Right ventricle myocardium superior (tissue), 1 donor: Measurements from ENCODE around the gene OLIG2. TPM values are rescaled to one million over a fixed set of nuclear protein-coding genes. Genes with fewer than 3 reads are reported as not detected.

Experiments
- ATAC-seq: fragments of 200-7000 bp; cut with Tn5 transposase; one replicate; pipeline ENCODE4 v1.9.1; 2020; ENCODE audit warnings: mild to moderate bottlenecking; ENCODE audit not compliant: poor library complexity
- DNase-seq: peaks from one replicate; pipeline ENCODE4 v3.0.0-alpha.2; 2020
- intact Hi-C: fragments of 100-400 bp; cut with DNase I; formaldehyde crosslinking; loops from one replicate; pipeline ENCODE4 v1.11.2; 2022
- total RNA-seq: library from RNA; stranded (reverse); fragmentation: NEBNext Ultra II Directional; extraction: Animal tissue kit (Norgen Biotek cat#: 25700); gene quantifications from one replicate; pipeline ENCODE4 v1.2.1, GENCODE V29; 2021
- donor health status: DM: no; HTN: yes; CAD: no; lungs with severe emphysema.

OLIG2 gene
- total RNA-seq, 1 donor from 2014 or later = not detected

DNA sequence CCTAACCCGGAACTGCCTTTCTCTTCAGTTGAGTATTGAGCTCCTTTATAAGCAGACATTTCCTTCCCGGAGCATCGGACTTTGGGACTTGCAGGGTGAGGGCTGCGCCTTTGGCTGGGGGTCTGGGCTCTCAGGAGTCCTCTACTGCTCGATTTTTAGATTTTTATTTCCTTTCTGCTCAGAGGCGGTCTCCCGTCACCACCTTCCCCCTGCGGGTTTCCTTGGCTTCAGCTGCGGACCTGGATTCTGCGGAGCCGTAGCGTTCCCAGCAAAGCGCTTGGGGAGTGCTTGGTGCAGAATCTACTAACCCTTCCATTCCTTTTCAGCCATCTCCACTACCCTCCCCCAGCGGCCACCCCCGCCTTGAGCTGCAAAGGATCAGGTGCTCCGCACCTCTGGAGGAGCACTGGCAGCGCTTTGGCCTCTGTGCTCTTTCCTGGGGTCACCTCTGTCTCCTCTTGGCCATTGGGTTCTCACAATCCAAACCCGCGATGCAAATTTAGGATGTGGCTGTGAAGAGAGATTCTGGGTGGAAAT, 3.7 kb downstream of the OLIG2 start:
- intact Hi-C loops = no loop called here
- no peak for ATAC-seq

DNA sequence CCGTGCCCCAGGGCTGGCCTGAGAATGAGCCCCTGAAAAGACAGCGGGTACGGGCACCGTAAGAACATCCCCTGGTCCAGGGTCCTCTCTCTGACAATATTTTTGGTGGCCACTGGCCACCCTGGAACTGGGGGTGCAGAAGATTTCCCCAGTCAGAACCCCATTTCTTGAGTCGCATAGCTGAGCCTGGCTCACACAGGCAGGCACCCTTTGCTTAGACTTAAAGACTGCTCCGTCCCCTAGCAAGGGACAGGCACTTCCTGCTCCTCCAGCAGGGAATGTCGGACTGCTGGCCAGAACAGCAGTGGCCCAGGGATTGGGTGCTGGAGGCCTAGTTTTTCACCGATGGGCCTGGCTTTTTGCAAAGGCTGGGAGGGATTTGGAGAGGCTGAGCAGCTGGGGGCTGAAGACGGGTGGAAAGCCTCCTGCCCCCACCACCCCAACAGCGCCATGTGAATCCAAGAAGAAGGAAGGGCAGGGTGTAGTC, 4.3 kb downstream of the OLIG2 start:
- intact Hi-C loops = no loop called here

More for the DNA sequence above, 3.7 kb downstream of the OLIG2 start:
- no peak for DNase-seq

DNA sequence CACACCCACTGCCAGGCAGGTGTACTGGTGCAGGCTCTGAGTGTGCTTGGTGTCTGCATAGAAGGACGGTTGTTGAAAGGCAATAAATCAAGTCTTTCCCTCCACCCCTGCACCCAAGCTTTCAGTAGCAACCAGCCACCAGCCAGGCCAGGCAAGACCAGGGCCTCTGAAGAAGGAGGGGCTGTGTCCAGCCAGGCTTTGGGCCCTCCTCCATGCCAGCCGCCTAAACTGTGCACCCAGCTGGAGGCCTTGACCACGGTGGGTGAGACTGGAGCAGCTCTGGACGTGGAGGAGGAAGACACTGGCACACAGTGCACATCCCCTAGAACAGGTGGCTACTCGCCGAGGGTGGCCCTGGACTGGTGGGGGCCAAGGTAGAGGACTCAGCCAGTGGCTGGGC, 4.9 kb downstream of the OLIG2 start:
- ATAC-seq (no peak), DNase-seq (no peak)
- intact Hi-C loops = no loop called here

More for the DNA sequence above, 4.3 kb downstream of the OLIG2 start:
- no peak for DNase-seq
- no peak for ATAC-seq

DNA sequence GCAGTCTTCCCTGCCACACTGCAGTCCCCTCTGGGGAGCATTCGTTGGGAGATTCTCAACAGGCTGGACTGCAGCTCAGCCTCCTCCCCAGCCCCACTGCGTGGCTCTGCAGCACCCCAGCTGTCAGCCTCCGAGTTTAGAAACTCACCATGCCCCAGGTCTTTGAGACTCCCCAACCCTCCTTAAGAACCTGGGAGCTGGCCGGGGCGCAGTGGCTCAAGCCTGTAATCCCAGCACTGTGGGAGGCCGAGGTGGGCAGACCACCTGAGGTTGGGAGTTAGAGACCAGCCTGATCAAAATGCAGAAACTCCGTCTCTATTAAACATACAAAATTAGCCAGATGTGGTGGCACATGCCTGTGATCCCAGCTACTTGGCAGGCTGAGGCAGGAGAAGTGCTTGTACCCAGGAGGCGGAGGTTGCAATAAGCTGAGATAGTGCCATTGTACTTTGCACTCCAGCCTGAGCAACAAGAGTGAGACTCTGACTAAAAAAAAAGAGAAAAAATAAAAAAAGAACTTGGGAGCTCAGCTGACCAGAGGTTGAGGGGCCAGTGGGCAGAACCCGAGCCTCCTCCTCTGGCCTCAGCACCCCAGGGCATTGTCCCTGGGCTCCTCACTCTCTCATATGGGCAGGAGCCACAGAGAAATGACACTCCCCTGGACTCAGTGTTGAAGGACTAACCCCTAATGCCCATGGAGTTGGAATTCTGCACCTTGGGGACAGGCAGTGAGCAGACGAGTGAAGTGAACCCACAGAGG, 5.6 kb downstream of the OLIG2 start:
- intact Hi-C loops = no loop called here
- no peak for ATAC-seq
- no peak for DNase-seq

DNA sequence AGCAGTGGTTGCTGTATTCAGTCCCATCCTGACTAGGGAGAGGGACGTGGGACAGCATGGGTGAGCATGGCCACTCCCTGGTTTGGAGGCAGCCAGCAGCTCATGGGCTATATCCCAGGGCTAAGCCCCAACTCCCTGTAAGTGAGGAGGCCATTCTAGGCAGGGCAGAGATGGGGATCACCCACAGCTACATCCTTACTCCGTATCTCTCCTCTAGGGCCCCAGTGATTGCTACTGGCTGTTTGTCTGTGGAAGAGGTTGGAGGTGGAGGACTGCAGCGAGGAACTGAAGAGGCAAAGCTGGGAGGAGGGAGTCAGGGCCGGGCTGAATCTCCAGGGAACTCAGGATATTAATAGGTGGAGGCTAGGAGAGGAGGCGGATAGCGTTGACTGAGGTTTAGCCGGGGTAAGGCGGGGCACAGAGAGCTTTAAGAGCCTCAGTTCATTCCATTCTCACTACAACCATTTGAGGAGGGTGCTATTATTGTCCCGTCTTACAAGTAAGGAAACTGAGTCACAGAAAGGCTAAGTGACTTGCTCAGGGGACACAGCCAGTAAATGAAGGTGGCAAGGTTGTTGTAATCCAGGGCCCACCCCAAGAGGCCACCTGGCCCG, 6.8 kb downstream of the OLIG2 start:
- ATAC-seq = no peak
- no peak for DNase-seq
- intact Hi-C loops = no loop called here

DNA sequence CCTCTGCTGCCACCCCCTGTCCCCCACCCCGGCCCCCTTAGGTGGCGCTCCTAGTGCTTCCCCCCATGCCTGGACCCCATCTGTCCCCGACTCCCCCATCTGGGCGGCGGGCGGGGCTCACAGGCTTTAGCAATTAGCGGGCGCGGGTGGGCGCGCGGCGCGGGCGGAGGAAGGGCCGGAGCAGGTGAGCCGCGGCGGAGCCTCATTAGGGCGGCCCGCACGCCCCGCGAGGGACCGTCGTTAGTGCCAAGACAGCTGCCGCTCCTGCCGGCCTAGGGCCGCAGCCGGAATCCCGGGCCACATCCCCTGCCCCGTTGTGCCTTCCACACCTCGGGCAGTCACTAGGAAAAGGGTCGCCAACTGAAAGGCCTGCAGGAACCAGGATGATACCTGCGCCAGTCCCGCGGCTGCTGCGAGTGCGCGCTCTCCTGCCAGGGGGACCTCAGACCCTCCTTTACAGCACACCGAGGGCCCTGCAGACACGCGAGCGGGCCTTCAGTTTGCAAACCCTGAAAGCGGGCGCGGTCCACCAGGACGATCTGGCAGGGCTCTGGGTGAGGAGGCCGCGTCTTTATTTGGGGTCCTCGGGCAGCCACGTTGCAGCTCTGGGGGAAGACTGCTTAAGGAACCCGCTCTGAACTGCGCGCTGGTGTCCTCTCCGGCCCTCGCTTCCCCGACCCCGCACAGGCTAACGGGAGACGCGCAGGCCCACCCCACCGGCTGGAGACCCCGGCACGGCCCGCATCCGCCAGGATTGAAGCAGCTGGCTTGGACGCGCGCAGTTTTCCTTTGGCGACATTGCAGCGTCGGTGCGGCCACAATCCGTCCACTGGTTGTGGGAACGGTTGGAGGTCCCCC, 7.6 kb downstream of the OLIG2 start:
- intact Hi-C loops = no loop called here
- DNase-seq (no peak), ATAC-seq (no peak)

DNA sequence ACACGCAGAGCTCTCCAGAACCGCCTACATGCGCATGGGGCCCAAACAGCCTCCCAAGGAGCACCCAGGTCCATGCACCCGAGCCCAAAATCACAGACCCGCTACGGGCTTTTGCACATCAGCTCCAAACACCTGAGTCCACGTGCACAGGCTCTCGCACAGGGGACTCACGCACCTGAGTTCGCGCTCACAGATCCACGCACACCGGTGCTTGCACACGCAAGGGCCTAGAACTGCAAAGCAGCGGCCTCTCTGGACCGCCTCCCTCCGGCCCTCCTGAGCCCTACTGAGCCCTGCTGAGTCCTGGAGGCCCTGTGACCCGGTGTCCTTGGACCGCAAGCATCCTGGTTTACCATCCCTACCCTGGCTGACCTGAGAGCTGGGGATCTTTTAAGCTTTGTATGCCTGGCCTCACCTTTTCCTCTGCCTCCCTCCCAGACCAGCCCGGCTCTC, 8.3 kb downstream of the OLIG2 start:
- intact Hi-C loops = no loop called here
- DNase-seq (no peak), ATAC-seq (no peak)

DNA sequence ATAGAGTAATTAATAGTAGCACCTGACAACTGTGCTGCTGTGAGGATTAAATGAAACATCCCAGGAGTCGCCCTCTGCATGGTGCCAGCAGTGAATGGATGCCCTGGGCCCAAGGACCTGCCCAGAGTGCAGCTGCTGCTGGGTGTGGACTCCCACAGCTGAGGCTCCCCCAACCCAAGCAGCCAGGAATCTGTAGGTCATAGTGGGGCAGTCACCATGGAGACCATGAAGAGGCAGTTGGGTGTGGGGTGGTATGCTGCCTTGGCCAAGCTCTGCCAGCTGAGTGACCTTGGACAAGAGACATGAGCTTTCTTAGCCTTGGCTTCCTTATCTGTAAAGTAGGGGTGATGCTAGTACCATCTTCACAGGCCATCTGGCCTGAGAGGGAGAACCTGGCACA, 9.4 kb downstream of the OLIG2 start:
- intact Hi-C loops = no loop called here
- no peak for ATAC-seq
- no peak for DNase-seq

DNA sequence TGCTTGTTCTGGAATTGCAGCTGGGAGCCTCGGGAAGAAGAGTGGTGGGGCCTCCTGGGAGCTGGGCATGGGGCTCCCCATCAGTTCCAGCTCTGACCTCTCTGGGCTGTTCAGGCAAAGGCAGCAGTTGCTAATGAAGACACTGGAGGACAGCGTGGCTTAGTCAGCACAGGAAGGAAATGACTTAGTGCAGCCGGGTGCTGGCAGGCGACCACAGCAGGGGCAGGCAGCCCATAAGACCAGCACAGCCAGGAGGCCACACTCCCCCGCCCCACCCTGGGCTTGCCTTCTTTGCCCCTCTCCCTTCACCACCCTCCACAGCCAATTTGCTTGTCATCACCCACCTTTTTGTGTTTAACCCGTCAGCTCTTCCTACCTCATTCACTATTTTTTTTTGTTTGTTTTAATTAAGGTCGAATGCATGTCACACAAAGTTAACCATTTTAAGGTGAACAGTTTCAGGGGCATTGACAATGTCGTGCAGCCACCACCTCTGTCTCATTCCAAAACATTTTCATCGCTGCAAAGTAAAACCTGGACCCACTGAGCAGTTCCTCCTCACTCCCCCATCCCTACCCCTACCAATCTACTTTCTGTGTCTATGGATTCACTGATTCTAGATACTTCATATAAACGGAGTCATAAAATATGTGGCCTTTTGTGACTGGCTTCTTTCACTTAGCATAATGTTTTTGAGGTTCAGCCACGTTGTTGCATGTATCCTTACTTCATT, 10.9 kb downstream of the OLIG2 start:
- intact Hi-C loops = no loop called here
- ATAC-seq = peak; percentile 52
- peak; percentile 65 for DNase-seq

DNA sequence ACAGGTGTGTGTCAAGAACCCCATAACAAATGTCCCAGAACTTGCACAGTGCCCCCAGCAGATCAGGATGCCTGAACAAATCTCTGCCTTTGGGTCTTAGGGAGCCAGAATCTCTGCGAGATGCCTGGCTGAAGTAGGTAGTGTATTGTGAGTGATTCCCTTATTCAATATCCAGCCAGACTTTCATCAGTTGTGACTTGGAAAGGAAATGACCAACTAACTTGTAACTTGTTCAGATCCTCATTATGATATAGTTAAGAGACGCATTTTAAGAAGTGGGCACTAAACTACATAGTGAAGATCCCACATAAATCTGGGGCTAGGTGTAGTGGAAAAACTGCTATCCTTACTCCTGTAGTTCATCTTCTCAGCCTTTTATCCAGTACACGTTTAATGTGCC, 11.8 kb downstream of the OLIG2 start:
- DNase-seq (no peak), ATAC-seq (no peak)
- intact Hi-C loops = no loop called here

DNA sequence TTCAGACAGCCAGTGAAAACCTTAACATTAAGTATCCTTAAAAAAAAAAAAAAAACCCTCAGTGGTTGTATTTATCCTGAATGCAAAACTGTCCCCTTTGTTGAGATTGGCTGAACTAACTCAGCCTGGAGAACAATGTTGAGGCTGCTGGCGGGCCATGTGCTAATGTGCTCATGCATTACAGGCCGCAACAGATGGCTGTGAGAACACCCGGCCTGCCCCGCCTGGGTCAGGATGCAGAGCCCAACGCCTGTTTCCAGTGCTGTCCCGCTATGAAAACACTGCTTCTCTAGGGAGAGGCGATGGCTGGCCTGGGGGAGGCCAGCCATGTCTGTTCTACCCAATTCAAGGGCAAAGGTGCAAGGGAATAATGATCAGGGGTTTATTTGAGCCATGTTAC, 13.8 kb downstream of the OLIG2 start:
- ATAC-seq (no peak), DNase-seq (no peak)
- intact Hi-C loops = no loop called here

DNA sequence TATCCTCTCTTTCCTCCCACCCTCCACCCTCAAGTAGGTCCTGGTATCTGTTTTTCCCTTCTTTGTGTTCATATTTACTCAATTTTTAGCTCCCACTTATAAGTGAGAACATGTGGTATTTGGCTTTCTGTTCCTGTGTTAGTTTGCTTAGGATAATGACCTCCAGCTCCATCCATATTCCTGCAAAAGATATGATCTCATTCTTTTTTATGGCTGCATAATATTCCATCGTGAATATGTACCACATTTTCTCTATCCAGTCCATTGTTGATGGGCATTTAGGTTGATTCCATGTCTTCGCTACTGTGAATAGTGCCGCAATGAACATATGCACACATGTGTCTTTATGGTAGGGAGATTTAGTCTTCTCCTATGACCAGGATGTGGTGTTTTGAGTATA, 14.5 kb downstream of the OLIG2 start:
- no peak for DNase-seq
- intact Hi-C loops = no loop called here
- no peak for ATAC-seq

DNA sequence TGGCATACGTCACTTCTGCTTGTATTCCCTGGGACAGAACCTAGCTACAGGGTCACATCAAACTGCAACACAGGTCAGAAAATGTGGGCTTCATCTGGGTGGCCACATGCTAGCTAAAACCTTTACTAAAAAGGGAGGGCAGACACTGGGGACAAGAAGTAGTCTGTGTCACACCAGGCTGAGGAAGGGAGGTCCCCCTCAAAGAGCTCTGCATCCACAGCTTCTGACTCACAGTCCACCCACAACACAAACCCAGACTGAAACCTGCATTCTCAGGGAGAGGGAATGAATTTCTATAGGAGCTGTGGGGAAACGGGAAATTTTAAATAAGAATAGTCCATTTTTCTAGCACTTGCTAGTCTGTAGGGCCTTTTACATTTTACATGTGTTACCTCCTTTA, 16.2 kb downstream of the OLIG2 start:
- ATAC-seq = no peak
- DNase-seq = no peak
- intact Hi-C loops = no loop called here

DNA sequence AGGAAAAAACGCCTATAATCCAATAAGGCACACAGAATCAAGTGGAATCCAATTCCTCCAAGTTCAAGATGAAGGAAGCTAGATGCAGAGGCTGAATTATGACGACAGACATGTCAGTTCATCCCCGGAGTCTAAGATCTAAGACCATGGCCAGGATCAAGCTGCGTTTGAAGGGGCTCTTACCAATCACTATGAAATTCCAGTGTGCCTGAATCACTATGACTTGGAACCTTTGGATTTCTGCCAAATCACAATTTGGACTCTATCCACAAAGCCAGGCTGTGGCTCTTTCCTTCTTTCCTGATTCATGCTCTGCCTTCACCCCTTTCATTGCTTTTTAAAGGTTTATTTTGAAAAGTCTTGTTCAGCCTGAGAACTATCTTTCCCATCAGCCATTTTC, 17.1 kb downstream of the OLIG2 start:
- no peak for DNase-seq
- ATAC-seq = no peak
- intact Hi-C loops = no loop called here

DNA sequence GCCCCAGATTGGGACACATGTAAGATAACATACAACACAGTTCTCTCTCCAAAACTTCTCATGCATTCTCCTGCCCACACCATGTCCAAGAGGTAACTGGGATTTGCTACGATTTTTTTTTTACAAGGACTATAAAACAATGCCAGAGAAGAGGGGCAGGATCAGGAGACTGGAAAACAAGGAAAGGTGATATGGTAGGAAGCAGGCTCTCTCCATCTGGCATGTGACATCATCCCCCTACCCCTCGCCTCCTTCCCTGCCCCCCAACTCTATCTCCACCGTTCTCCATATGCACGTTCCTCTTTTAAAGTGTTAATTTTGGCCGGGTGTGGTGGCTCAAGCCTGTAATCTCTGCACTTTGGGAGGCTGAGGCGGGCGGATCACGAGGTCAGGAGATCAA, 20.7 kb downstream of the OLIG2 start:
- intact Hi-C loops = no loop called here
- DNase-seq (no peak), ATAC-seq (no peak)

DNA sequence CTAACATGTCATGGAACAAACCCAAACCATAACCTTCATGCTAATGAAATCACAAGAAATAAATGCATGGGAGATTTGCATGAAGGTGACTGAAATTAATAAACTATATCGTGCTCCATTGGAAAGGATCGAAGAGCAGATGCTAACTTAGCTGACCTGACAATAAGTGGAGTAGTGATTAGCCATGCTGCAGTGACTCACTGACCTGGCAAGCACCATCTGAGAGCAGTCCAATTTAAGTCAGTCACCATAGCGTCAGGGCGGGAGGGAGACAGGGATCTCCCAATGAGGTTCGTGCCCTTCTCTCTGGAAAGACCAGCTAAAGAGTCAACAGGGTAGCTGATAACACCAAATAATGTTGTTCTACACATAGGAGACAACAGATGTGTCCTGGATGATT, 21.5 kb downstream of the OLIG2 start:
- DNase-seq = no peak
- intact Hi-C loops = no loop called here
- ATAC-seq = peak; percentile 75

DNA sequence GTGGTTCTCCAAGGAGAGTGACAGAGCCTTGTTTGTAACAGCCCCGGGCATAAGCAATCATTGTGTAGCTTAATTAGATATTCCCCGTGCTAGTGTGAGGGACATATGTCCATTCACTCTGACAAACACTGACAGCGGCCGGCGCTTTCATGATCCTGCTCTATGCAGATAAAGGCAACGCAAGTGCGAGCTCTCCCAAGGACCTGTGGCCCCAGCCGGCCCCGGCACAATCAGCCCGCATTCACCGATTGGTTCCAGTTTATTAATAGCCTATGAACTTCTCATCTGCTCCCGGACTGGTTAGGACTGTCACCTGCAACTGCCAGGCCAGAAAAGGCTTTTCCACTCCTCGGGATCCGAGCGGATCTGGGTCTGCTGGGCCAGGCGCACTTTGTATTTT, 26.2 kb downstream of the OLIG2 start:
- intact Hi-C loops = no loop called here
- DNase-seq = no peak

DNA sequence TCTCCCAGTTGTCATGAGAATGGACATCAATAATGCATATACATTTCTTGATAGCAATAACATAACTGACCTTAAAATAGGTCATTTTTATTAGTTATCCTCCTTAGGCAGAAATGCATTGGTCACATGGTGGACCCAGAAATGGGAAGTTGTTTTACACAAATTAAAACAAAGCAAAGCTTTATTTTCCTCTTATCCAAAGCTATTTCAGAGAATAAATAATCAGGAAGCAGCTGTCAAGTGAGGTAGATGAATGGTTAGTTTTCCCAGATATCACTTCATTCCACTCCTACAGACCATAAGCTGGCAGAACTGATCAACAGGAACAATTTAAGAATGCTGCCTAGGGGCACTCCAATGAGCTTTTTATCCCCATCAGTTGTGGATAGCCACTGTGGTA, 28.2 kb downstream of the OLIG2 start:
- intact Hi-C loops = no loop called here
- no peak for ATAC-seq
- DNase-seq = no peak

More for the DNA sequence above, 26.2 kb downstream of the OLIG2 start:
- peak; percentile 89 for ATAC-seq

DNA sequence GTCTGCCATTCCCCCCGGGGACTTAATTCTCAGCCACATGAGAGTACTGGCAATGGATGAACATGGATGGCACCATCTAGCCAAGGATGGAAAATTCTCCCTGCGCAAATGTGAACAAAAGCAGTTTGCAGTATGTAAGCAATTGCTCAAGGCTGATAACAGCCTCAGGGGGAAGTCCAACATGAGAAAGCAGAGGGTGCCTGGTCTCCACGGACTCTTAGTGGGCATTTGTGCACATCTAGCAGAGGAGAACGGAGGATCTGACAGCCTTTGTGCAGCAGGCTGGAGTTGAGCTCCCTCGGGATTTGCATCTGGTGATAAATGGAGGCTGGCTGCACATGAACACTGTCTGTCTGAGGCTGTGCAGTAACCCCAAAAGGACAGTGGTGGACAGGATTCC, 30.3 kb downstream of the OLIG2 start:
- no peak for DNase-seq
- ATAC-seq = no peak
- intact Hi-C loops = no loop called here
